ENCODE measurements around the gene NBPF10.
"Not testable (repeated sequence)": the region's sequence is repeated elsewhere in the genome, so short reads cannot be mapped to it uniquely, and the experiment has no call there.

Gene NBPF10

GRCh38 chr1:146144465-146144864 is at the start of gene NBPF10:
NBPF10 (minus strand) TSS chr1:146144804; CDS start chr1:146144769, 35 bp downstream.
- H3K4me3 Mint-ChIP-seq; ATAC-seq; H3K4me1 Mint-ChIP-seq; H3K36me3 Mint-ChIP-seq; H3K9me3 Mint-ChIP-seq; DNase-seq (ENCODE audit: low spot score in 2 of 2); H3K27ac Mint-ChIP-seq: not testable (repeated sequence)

- not testable (repeated sequence) for H3K27ac Mint-ChIP-seq; H3K4me1 Mint-ChIP-seq; DNase-seq (ENCODE audit: low spot score in 2 of 2); H3K36me3 Mint-ChIP-seq; H3K9me3 Mint-ChIP-seq; ATAC-seq; H3K4me3 Mint-ChIP-seq
Measured at GRCh38 chr1:146174531-146174930, 29.9 kb upstream of the NBPF10 start.

- H3K9me3 Mint-ChIP-seq; H3K4me1 Mint-ChIP-seq; H3K36me3 Mint-ChIP-seq; H3K4me3 Mint-ChIP-seq; H3K27ac Mint-ChIP-seq; DNase-seq (ENCODE audit: low spot score in 2 of 2); ATAC-seq: not testable (repeated sequence)
Measured at GRCh38 chr1:146167740-146168139, 23.1 kb upstream of the NBPF10 start.

- H3K27ac Mint-ChIP-seq; DNase-seq (ENCODE audit: low spot score in 2 of 2); H3K36me3 Mint-ChIP-seq; H3K4me3 Mint-ChIP-seq; H3K4me1 Mint-ChIP-seq; ATAC-seq; H3K9me3 Mint-ChIP-seq: not testable (repeated sequence)
Measured at GRCh38 chr1:146167273-146167672, 22.7 kb upstream of the NBPF10 start.
